ENCODE results near the gene RAP1A.
"Not testable (repeated sequence)": the region's sequence is repeated elsewhere in the genome, so short reads cannot be mapped to it uniquely, and the experiment has no call there.

DNA sequence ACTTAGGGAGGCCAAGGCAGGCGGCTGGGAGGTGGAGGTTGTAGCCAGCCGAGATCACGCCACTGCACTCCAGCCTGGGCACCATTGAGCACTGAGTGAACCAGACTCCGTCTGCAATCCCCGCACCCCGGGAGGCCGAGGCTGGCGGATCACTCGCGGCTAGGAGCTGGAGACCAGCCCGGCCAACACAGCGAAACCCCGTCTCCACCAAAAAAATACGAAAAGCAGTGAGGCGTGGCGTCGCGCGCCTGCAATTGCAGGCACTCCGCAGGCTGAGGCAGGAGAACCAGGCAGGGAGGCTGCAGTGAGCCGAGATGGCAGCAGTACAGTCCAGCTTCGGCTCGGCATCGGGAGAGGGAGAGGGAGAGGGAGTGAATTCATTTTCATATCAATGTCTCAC, 11.1 kb upstream of the RAP1A start:
- not testable (repeated sequence) for TF ChIP-seq SIN3A (IDR thresholded peaks at IDR 0.05; ENCODE audit: borderline replicate concordance, insufficient read depth, low read depth, low read length)
- TF ChIP-seq, protein P1, sequence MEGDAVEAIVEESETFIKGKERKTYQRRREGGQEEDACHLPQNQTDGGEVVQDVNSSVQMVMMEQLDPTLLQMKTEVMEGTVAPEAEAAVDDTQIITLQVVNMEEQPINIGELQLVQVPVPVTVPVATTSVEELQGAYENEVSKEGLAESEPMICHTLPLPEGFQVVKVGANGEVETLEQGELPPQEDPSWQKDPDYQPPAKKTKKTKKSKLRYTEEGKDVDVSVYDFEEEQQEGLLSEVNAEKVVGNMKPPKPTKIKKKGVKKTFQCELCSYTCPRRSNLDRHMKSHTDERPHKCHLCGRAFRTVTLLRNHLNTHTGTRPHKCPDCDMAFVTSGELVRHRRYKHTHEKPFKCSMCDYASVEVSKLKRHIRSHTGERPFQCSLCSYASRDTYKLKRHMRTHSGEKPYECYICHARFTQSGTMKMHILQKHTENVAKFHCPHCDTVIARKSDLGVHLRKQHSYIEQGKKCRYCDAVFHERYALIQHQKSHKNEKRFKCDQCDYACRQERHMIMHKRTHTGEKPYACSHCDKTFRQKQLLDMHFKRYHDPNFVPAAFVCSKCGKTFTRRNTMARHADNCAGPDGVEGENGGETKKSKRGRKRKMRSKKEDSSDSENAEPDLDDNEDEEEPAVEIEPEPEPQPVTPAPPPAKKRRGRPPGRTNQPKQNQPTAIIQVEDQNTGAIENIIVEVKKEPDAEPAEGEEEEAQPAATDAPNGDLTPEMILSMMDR (IDR thresholded peaks at IDR 0.05): not testable (repeated sequence)
